ENCODE results near the gene AP5Z1. TPM values are rescaled to one million over a fixed set of nuclear protein-coding genes. Genes with fewer than 3 reads are reported as not detected.

Gene AP5Z1
- total RNA-seq, 1 donor from 2014 or later: 76.0 TPM

GRCh38 chr7:4745971-4746919, 29.2 kb upstream of the AP5Z1 start:
- DNase-seq (ENCODE audit: extremely low read depth, low read depth, low spot score): no peak

- no peak for DNase-seq (ENCODE audit: extremely low read depth, low read depth, low spot score)
Observed at GRCh38 chr7:4747013-4747412, 28.4 kb upstream of the AP5Z1 start.

- no peak for DNase-seq (ENCODE audit: extremely low read depth, low read depth, low spot score)
Observed at GRCh38 chr7:4747746-4748145, 27.7 kb upstream of the AP5Z1 start.

DNA sequence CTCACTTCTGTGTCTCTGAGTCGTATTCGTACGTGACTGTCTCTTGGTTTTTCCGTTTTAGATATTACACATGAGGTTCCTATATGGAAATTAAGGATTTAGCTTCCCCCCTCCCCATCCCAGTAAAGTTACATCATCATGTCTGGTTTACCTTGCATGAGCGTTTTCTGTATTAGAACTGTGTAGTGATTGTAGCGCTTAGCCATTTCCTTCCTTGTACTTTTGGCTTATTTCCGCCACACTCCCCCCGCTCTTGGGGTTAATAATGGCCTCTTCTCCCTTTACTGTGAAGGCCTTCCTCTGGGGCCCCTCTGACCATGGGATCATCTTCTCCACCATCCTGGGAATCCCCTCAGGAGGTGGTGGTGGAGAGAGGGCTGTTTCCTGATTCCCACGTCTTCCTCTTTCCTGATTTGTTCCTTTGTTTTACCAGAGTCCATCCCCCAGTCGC, 27.2 kb upstream of the AP5Z1 start:
- no peak for DNase-seq (ENCODE audit: extremely low read depth, low read depth, low spot score)

DNA sequence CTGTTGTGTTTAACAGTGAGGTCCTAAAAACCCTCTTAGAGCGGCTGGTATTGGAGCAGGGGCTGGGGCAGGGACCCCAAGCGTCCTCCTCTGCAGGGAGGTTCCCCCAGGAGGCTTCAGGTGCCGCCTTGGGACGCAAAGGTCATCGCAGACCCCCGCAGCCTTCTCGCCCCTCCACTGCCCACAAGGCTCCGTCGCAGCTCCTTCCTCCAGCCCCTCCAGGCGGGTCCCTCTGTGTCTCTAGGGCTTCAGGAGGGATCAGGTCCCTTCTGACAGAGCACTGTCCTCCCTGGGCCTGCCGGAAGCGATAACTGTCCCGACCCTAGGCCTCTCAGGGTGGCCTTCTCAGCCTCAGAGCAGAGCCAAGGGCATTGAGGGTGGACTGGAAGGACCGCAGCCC, 26.1 kb upstream of the AP5Z1 start:
- no peak for DNase-seq (ENCODE audit: extremely low read depth, low read depth, low spot score)

GRCh38 chr7:4749798-4750197, 25.6 kb upstream of the AP5Z1 start:
- DNase-seq (ENCODE audit: extremely low read depth, low read depth, low spot score): no peak

GRCh38 chr7:4751398-4751947, 23.9 kb upstream of the AP5Z1 start:
- DNase-seq (ENCODE audit: extremely low read depth, low read depth, low spot score): no peak

DNA sequence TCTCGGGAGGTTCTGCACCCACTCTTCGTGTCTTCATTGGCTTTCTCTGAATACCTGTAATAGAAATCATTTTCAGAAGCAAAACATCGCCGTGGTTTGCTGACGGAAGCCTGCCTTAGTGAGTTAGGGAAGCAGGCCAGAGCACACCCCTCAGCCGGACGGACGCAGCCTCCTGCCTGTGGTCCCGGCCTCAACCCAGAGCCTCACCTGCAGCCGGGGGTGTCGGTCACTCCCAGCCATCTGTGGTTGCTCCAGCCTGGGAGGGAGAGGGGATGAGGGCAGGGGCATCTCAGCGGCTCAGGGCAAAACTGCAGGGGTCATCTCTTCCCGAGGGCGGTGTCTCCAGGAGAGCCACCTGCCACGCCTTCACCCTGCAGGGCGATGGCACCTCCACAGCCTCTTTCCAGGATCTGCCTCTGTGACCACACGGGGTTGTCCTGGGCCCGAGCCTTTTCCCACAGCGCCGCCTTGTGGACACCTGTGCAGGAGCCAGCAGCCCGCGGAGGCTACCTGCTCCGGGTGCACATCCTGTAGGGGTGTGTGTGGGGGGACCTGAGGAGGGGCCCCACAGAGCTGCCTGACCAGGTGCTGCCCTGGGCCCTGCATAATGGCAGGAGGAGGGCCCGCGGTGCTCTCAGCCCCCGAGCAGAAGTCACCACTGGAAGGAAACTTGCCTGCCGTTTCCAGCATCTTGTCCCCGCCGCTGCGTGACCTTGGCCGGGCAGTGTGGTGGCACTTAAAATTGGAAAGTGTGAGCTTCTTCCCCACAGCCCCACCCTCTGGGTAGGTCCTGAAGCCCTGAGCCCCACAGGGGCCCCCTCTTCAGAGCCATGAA, 21.6 kb upstream of the AP5Z1 start:
- no peak for DNase-seq (ENCODE audit: extremely low read depth, low read depth, low spot score)

DNA sequence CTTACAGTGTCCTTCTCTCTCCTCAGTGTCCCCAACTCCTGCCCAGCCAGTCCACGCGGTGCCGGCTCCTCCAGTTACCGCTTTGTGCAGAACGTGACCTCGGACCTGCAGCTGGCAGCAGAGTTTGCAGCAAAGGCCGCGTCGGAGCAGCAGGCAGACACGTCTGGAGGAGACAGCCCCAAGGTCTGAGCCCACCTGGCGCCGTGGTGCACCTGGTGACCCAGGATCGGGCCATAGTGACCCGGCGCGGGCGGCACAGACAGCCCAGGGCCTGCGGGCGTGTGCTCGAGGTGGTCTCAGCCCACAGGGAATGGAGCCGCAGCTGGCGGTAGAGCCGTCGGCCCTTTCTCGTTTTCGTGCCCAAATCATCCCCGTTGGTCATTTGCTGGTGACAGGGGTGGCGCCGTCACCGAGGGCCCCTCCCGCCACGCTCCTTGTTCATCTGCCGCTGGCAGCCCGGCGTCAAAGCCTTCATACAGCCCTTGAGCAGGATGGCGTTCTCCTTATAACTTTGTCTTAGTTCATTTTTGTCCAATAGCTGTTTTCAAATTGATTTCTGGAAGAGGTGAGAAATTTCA, 20.9 kb upstream of the AP5Z1 start:
- DNase-seq (ENCODE audit: extremely low read depth, low read depth, low spot score): no peak

GRCh38 chr7:4755045-4755444, 20.4 kb upstream of the AP5Z1 start:
- no peak for DNase-seq (ENCODE audit: extremely low read depth, low read depth, low spot score)

- DNase-seq (ENCODE audit: extremely low read depth, low read depth, low spot score): no peak
Observed at GRCh38 chr7:4758111-4758510, 17.3 kb upstream of the AP5Z1 start.

DNA sequence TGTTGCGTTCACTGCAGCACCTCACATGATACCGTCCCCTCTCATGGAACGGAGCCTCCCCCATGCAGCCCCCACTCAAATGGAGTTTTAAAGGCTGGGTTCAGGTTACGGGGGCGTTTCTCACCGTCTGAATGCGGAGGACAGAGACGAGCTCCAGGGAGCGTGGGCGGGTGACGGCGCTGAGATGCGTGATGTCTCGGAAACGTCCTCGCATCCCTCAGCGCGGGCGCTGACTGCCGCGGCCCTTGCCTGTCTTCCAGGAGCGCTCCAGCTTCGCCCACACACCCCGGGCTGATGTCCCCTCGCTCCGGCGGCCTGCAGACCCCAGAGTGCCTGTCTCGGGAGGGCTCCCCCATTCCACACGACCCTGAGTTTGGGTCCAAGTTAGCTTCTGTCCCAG, 16.6 kb upstream of the AP5Z1 start:
- DNase-seq (ENCODE audit: extremely low read depth, low read depth, low spot score): no peak

DNA sequence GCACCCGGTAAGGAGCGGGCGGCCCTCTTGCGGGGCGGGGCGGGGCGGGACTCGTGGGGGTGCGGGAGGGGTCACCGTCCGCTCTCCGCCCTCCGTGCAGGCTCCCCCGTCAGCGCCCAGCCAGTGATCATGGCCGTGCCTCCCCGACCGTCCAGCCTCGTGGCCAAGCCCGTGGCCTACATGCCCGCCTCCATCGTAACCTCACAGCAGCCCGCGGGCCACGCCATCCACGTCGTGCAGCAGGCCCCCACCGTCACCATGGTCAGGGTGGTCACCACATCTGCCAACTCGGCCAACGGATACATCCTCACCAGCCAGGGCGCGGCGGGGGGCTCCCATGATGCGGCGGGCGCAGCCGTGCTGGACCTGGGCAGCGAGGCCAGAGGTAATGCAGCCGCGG, 16.2 kb upstream of the AP5Z1 start:
- DNase-seq (ENCODE audit: extremely low read depth, low read depth, low spot score): no peak

- no peak for DNase-seq (ENCODE audit: extremely low read depth, low read depth, low spot score)
Observed at GRCh38 chr7:4760952-4761351, 14.5 kb upstream of the AP5Z1 start.

GRCh38 chr7:4762121-4763055, 13.0 kb upstream of the AP5Z1 start:
- DNase-seq (ENCODE audit: extremely low read depth, low read depth, low spot score): no peak

GRCh38 chr7:4763091-4763793, 12.2 kb upstream of the AP5Z1 start:
- no peak for DNase-seq (ENCODE audit: extremely low read depth, low read depth, low spot score)

DNA sequence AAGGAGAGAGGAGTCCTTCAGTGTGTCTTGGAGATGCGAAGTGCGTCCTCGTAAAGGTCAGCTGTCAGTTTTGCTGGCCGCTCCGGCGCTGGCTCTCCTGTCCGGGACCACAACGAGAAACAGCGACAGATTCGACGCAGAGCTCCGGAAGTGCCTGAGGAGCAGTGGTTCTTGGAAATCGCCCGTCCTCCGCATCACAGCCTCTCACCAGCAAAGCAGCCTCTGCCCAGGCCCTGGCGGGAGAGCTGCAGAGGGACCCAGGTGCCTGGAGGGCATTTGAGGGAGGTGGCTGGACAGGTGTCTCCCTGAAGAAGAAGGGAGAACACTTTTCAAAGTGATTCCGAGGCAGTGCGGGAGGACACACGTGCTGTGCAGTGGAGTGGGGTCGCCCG, 11.6 kb upstream of the AP5Z1 start:
- DNase-seq (ENCODE audit: extremely low read depth, low read depth, low spot score): no peak

- no peak for DNase-seq (ENCODE audit: extremely low read depth, low read depth, low spot score)
Observed at GRCh38 chr7:4764402-4765007, 10.9 kb upstream of the AP5Z1 start.

Measured in glomerular endothelial cell (primary cell).